ENCODE measurements around the gene WDR33.

DNA sequence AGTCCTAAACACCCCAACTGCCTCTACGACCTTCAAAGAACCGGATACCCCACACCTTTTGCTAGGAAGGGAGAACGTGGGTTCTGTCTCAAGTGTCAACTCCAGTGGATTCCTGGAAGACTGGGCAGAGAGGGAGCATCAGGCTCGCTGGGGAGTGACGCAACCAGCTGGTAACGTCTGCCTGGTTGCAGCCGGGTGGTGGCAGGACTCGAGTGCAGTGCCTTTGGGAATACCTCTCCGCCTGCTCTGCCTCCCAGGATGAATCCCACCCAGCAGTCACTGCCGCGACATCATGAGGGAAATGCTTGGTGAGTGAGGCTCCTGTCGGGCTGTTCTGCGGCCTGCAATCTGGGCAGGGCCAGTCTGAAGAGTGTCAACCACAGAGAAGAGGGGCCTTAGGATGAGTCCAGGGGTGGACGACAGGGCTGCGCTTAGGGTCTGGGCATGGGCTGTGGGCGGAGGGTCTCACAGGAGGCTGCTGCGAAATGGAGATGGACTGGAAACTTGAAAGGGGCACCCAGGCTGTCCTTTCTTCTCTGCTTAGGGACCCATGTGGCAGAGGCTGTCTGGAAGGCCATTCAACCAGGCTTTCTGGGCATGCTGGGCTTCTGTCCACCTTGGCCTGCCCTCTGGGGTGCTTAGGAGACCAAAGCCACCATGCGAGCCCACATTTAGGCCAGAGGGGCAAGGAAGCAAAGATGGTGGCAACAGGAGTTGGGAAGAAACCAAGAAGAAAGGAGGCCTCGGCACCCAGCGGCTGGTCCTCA is 152.1 kb downstream of the WDR33 start:
- TF ChIP-seq, protein P1, sequence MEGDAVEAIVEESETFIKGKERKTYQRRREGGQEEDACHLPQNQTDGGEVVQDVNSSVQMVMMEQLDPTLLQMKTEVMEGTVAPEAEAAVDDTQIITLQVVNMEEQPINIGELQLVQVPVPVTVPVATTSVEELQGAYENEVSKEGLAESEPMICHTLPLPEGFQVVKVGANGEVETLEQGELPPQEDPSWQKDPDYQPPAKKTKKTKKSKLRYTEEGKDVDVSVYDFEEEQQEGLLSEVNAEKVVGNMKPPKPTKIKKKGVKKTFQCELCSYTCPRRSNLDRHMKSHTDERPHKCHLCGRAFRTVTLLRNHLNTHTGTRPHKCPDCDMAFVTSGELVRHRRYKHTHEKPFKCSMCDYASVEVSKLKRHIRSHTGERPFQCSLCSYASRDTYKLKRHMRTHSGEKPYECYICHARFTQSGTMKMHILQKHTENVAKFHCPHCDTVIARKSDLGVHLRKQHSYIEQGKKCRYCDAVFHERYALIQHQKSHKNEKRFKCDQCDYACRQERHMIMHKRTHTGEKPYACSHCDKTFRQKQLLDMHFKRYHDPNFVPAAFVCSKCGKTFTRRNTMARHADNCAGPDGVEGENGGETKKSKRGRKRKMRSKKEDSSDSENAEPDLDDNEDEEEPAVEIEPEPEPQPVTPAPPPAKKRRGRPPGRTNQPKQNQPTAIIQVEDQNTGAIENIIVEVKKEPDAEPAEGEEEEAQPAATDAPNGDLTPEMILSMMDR (IDR thresholded peaks at IDR 0.05; ENCODE audit: extremely low read depth in 1 of 2, insufficient read depth in 1 of 2, low read depth in 1 of 2, low read length in 2 of 2): no peak
- TF ChIP-seq JUN (IDR thresholded peaks at IDR 0.05; ENCODE audit: borderline replicate concordance, insufficient read depth, insufficient read length, low read depth) (no peak), EZH2 (IDR thresholded peaks at IDR 0.05; ENCODE audit: borderline replicate concordance, low read depth, low read length, severe bottlenecking) (no peak), POLR2AphosphoS5 (IDR thresholded peaks at IDR 0.05; ENCODE audit: insufficient read depth, low read depth, low read length) (no peak), POLR2A (IDR thresholded peaks at IDR 0.05; ENCODE audit: low read depth, low read length) (no peak)
- TF ChIP-seq, protein P2, sequence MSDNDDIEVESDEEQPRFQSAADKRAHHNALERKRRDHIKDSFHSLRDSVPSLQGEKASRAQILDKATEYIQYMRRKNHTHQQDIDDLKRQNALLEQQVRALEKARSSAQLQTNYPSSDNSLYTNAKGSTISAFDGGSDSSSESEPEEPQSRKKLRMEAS (IDR thresholded peaks at IDR 0.05; ENCODE audit: insufficient read depth, insufficient read length): no peak

Measured in endothelial cell of umbilical vein (primary cell).